GM21381 (cell line): ENCODE data around the gene GOLT1A.
A peak's percentile ranks its signal among the peaks of the same experiment; 100 is the strongest.

Experiments used
- ATAC-seq: cut with Tn5 transposase; IDR thresholded peaks from one replicate; pipeline ENCODE4 v1.9.1; 2021; ENCODE audit warnings: mild to moderate bottlenecking, moderate library complexity; ENCODE audit not compliant: unreplicated experiment

Gene GOLT1A

GRCh38 chr1:204219971-204220616 is 6.3 kb upstream of the GOLT1A start:
- no peak for ATAC-seq

GRCh38 chr1:204218552-204218951 is 4.8 kb upstream of the GOLT1A start:
- no peak for ATAC-seq

- no peak for ATAC-seq
Observed at GRCh38 chr1:204217648-204218000, 3.8 kb upstream of the GOLT1A start.

GRCh38 chr1:204216880-204217647 is 3.3 kb upstream of the GOLT1A start:
- ATAC-seq = no peak

GRCh38 chr1:204216236-204216635 is 2.4 kb upstream of the GOLT1A start:
- no peak for ATAC-seq

GRCh38 chr1:204212715-204213114 is 1.1 kb downstream of the GOLT1A start:
- ATAC-seq = no peak

GRCh38 chr1:204211046-204211445 is 2.7 kb downstream of the GOLT1A start:
- no peak for ATAC-seq

GRCh38 chr1:204207136-204207616 is 6.6 kb downstream of the GOLT1A start:
- ATAC-seq = peak; percentile 57

- no peak for ATAC-seq
Observed at GRCh38 chr1:204206121-204206520, 7.7 kb downstream of the GOLT1A start.

- ATAC-seq = no peak
Observed at GRCh38 chr1:204205486-204205885, 8.3 kb downstream of the GOLT1A start.

- ATAC-seq = no peak
Observed at GRCh38 chr1:204204944-204205343, 8.8 kb downstream of the GOLT1A start.

GRCh38 chr1:204203206-204203767 is 10.5 kb downstream of the GOLT1A start:
- ATAC-seq = no peak

- ATAC-seq = no peak
Observed at GRCh38 chr1:204202481-204202880, 11.3 kb downstream of the GOLT1A start.

- no peak for ATAC-seq
Observed at GRCh38 chr1:204201348-204202040, 12.3 kb downstream of the GOLT1A start.

- ATAC-seq = no peak
Observed at GRCh38 chr1:204199579-204199978, 14.2 kb downstream of the GOLT1A start.

- ATAC-seq = no peak
Observed at GRCh38 chr1:204198348-204199340, 15.1 kb downstream of the GOLT1A start.

GRCh38 chr1:204197068-204197467 is 16.7 kb downstream of the GOLT1A start:
- no peak for ATAC-seq

GRCh38 chr1:204196068-204196795 is 17.6 kb downstream of the GOLT1A start, which contains the start of gene KISS1:
Gene KISS1 (minus strand): TSS chr1:204196491. CDS start chr1:204192876, 3,615 bp downstream.
- ATAC-seq = no peak

- ATAC-seq = no peak
Observed at GRCh38 chr1:204194771-204195170, 19.0 kb downstream of the GOLT1A start.
